Fibroblast of skin of left biceps (primary cell): ENCODE results near the gene CHD9.
A peak's percentile ranks its signal among the peaks of the same experiment; 100 is the strongest.
"Not testable (repeated sequence)": the region's sequence is repeated elsewhere in the genome, so short reads cannot be mapped to it uniquely, and the experiment has no call there.

Experiments
- DNase-seq, 2 experiments: peaks; one replicate each; pipeline ENCODE4 v3.0.0-alpha.2; 2013; ENCODE audit warnings: low read depth in 2 of 2

CHD9 gene

DNA sequence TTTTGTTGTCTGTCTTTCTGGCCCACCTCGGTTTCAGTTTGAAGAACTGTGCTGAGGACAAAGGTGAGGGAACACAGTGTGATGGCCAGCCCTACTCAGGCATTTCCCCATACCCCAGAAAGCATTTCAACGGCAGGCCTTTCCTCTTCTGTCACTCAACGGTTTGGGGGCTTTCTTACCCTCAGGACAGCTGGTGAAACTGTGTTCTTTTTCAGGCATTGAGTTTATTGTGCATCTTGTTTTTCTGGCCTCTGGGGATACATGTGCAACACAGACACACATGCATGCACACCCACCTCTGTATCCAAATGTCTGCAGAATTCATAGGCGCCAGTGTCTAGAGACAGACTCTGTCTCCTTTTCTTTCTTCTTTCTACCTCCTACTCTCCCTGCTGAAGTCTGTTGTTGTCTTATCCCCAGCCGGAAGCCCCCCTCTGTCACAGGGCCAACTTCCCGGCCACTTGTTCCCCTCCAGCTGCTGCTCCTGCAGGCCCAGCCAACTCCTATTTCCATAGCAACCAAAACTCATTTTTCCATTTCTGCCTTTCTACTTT, 17.0 kb downstream of the CHD9 start:
- no peak for DNase-seq

DNA sequence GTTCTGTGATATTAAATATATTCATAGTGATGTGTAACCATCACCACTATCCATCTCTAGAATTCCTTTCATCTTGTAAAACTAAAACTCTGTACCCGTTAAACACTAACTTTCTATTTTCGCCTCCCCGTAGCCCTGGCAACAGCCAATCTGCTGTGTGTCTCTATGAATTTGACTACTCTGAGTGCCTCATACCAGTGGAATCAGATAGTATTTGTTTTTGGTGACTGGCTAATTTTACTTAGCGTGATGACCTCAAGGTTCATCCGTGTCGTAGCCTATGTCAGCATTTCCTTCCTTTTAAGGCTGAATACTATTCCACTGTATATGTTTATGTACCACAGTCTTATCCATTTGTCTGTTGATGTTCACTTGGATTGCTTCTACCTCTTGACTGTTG, 18.2 kb downstream of the CHD9 start:
- DNase-seq = no peak

DNA sequence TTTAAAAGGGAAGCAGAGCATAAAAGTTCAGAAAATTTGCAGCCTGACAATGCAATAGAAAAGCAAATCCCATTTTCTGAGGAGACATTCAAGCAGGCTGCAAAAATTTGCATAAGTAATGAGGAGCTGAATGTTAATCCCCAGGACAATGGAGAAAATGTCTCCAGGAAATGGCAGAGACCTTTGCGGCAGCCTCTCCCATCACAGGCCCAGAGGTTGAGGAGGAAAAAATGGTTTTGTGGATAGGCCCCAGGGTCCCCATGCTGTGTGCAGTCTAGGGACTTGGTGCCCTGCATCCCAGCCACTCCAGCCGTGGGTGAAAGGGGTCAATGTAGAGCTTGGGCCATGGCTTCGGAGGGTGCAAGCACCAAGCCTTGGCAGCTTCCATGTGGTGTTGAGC, 19.5 kb downstream of the CHD9 start:
- DNase-seq = not testable (repeated sequence)

GRCh38 chr16:53075461-53075860, 20.7 kb downstream of the CHD9 start:
- not testable (repeated sequence) for DNase-seq

- no peak for DNase-seq
Observed at GRCh38 chr16:53078247-53078646, 23.5 kb downstream of the CHD9 start.

GRCh38 chr16:53078765-53079485, 24.1 kb downstream of the CHD9 start:
- DNase-seq = no peak

- DNase-seq = no peak
Observed at GRCh38 chr16:53080345-53081031, 25.7 kb downstream of the CHD9 start.

DNA sequence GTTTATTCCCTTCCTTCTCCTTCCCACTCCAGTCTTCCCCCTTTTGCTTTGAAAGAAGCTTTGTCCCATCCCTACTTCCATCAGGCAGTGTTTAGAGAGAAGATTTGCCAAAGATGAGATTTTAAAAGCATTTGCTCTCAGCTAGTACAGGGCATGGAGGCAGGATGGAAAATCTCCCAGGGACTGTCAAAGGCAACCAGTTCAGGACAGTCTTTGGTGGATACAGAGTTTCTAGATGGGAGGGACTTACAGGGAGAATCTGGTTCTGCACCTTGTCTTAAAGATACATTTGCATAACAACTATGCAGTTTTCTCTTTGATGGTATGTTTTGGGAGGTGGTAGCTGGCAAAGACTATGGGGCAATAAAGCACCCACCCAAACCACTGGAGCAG, 26.2 kb downstream of the CHD9 start:
- no peak for DNase-seq

DNA sequence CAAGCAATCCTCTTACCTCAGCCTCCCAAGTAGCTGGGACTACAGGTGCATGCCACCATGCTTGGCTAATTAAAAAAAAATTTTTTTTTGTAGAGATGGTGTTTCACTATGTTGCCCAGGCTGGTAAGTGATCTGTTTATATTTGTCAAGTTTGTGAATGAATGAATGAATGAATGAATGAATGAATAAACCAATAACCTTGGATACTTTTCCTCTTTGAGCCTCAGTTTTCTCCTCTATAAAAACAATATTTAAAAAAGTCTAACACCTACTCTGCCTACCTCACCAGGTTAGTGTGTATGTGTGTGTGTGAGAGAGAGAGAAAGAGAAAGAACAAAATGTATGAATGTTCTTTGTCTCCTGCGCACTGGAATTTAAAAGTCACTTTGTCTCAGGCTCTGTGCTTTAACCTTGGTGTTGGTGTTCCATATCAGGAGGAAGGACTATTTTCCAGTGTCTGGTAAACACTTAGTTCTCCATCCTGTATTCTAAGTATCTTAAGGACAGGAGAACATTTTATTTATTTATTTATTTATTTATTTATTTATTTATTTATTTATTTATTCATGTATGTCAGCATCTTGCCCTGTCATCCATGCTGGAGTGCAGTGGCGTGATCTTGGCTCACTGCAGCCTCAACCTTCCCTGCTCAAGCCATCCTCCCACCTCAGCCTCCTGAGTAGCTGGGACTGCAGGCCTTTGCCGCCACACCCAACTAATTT, 27.1 kb downstream of the CHD9 start:
- no peak for DNase-seq

DNA sequence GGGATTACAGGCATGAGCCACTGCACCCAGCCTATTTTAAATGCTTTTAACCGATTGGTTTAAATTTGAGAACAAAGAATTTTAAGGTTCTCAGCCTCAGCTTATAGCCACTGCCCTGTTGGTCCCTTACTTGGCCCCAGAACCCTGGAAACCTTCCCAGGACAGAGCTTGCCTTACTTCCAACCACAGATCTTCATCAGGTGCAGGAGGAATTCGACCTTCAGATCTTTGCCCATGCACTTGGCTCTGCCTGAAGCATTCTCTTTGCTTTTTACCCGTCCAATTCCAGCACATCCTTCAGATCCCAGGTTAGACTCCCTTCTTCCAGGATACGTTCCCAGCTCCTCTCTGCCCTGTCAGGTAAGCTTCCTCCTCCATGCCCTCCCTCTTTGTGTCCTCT, 27.7 kb downstream of the CHD9 start:
- DNase-seq = no peak

DNA sequence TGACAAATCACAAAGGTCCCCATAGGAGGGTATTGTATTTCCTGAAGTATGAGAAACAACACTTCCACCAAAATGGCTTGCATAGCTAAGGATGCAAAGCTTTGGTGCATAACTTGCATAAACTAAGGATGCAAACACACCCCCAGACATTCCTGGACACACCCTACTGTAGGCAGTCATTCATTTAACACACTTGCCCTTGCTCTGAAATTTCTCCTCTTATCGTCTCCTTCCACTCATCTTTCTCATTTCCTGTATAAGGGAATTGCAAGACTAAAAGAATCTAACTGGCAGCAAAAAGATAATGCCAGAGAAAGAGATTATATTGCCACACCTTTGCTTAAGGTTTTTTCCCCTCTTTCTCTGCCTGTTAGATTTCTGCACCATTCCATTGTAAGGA, 28.3 kb downstream of the CHD9 start:
- DNase-seq = no peak

- DNase-seq = no peak
Observed at GRCh38 chr16:53084141-53084541, 29.4 kb downstream of the CHD9 start.

GRCh38 chr16:53084746-53085334, 30.0 kb downstream of the CHD9 start:
- DNase-seq = no peak

DNA sequence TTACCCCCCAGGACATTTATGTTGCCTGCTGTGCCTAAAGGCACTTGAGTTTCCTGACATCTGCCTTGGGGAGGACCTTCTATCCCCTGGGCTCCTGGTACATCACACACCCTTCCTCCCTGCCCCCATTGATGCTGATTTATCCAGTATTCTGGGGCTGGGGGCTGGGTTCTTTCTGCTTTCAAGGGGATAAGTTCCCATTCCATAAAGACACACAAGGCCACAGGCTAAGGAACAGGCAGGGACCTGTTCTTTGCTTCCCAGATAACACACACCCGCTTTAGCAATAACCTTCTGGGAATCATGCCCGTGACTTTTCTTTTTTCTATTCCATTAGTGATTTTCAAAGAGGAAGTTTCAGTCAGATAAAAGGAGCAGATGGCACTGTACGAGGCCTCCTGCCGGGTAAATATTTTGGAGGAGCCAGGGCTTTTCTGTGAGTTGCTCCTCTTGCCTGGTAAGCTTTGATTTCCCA, 30.6 kb downstream of the CHD9 start:
- no peak for DNase-seq

DNA sequence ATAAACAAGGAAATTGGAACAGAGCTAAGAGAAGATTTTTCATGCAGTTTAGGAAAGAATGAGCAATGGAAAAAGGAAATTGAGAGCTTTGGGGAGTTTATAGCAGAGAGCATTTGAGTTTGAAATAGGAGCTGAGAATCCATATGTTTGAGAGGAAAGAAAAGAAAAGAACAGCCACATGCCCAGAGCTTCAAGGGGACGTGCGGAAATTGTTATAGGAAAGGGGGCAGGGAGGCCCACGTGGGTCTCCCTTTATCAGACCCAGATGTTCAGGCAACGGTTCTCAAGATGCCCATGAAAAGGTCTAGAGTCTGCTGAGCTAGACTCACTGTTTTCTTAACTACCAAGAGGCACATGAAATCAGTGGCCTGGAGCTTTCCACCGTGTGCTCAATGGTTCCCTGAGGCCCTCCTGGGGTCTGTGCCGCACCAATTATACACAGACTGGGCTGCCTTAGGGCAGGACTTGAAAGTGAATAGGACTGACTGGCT, 31.2 kb downstream of the CHD9 start:
- DNase-seq = peak in 1 of 2 experiments; percentile 70

DNA sequence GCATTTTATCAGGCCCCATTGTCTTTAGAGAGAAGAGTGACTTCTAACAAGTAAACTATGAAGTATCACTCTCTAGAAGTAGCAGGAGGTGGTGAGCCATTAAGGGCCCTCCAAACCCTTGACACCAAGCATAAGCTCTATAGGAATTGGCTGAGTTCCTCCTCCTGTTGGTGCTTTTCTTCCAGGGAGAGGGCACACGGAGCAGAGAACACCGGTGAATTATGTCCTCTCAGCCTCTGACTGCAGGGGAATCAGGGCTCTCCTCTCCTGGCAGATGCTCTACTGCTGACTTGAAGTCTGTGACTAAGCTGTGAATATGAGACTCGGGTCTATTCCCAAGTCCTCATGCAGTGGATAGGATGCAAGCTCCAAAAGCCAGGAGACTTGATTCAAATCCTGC, 32.3 kb downstream of the CHD9 start:
- DNase-seq = no peak

DNA sequence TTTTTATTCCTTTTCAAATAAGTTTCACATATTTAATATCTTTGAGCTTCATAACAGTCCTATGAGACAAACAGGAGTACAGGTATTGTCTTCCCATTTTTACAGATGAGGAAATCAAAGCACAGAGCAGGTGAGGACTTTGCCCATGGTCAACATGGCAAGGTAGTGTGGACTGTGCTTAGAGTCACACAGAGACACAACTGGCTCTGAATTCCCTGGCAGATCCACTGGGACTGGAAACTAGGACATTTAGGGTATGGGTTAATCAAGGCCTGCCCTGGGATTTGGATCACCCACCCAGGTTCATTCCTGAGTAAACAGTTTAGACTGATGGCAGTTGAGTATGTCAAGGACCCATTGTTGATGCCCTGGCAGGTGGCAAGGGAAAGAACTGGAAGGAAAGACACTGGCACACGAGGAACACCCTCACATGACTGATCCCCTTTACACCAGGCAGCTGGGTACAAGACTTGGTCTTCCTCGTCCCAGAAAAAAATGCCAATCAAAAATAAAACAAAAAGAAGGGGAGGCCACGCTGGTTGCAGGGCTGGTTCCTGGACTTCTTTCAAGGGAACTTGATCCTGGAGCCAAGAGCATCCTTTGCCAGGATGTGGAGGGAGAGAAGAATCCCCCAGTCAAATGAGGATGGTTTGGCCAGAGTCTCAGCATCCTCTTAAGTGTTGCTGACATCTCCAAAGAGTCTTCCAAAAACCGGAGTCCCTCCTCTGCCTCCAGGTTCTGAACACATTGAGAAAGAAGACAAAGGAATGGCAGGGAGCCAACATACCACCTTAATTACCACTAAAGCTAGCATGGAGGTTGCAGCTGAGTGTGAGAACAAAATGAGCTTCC, 34.9 kb downstream of the CHD9 start:
- DNase-seq = no peak

DNA sequence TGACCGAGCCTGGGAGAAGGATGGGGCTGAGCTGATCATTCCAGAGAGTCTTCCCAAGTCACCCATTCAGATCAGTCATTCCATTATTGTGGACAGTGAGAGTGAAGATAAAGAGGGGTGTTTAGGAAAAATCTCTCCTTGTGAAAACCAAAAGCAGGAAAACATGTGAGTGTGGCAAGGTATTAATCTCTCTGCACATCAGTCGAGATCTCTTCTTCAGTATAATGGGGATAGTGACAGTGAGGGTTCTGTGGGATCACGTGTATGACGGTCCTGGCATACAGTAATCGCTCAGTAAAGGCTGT, 35.4 kb downstream of the CHD9 start:
- no peak for DNase-seq

DNA sequence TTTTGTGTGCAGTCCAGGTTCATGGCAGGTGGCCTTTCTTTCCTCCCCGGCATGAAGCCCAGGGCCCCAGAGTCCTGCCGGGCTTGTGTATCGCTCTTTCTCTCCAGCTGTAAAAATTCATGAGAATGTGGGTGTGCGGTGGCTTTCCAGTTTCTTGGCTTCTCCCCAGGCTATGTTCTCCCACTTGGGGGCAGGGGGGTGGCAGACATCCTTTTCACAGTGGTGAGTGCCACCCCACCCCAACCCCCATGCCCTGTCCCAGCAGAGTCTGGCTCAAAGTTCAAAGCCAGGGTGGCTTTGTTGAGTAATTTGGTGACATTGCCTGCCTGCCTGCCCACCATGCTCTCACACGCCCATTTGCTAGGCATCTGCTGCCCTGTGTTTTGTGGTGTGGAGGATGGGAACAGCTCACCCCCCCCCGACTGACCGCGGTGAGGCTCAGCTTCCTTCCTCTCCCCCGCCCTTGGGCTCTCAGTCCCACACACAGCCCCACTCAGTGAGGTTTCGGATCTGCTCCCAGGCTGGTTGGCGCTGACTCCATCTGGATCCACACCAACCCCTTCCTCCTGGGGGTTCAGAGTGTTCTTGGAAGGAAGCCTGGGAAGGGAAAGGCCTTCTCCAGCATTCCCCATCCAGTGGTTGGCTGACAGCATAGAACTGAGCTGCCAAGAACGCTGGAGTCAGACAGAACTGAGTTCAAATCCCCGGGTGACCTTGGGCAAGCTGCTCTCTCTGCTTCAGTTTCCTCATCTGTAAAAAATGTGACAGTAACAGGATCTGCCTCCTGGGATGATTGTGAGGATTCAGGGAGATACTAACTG, 36.0 kb downstream of the CHD9 start:
- peak; percentile 99 for DNase-seq
